CD4-positive, alpha-beta T cell treated with Interferon gamma for 1 hour (primary cell): Measurements from ENCODE around the gene OVCH1.
"Not testable (repeated sequence)": the region's sequence is repeated elsewhere in the genome, so short reads cannot be mapped to it uniquely, and the experiment has no call there.

Experiments used
- DNase-seq: peaks from one replicate; pipeline ENCODE4 v3.0.0-alpha.2; 2020

Gene OVCH1

GRCh38 chr12:29398495-29398894, 99.0 kb downstream of the OVCH1 start:
- DNase-seq, result no peak

GRCh38 chr12:29396774-29397173, 100.7 kb downstream of the OVCH1 start:
- DNase-seq, result no peak

- DNase-seq, result no peak
Measured at GRCh38 chr12:29395356-29395755, 102.1 kb downstream of the OVCH1 start.

GRCh38 chr12:29390419-29390818, 107.1 kb downstream of the OVCH1 start:
- DNase-seq, result peak; percentile 27

- DNase-seq, result no peak
Measured at GRCh38 chr12:29389295-29389919, 108.1 kb downstream of the OVCH1 start.

- not testable (repeated sequence) for DNase-seq
Measured at GRCh38 chr12:29386084-29386680, 111.3 kb downstream of the OVCH1 start.

GRCh38 chr12:29385194-29385593, 112.3 kb downstream of the OVCH1 start:
- not testable (repeated sequence) for DNase-seq

- no peak for DNase-seq
Measured at GRCh38 chr12:29382251-29382650, 115.2 kb downstream of the OVCH1 start.

- DNase-seq, result peak; percentile 93
Measured at GRCh38 chr12:29380536-29381523, 116.7 kb downstream of the OVCH1 start, which contains the start of gene ERGIC2. TSS of gene ERGIC2 (minus strand) at chr12:29381172. CDS start at chr12:29371633, 9,539 bp downstream.
